ENCODE results near the gene HAPSTR1. TPM values are rescaled to one million over a fixed set of nuclear protein-coding genes. Genes with fewer than 3 reads are reported as not detected.

HAPSTR1 gene
- total and polyA plus RNA-seq, 2 of the 4 experiments (the other 2 are of a cell fraction), result 22.2 to 56.5 TPM

DNA sequence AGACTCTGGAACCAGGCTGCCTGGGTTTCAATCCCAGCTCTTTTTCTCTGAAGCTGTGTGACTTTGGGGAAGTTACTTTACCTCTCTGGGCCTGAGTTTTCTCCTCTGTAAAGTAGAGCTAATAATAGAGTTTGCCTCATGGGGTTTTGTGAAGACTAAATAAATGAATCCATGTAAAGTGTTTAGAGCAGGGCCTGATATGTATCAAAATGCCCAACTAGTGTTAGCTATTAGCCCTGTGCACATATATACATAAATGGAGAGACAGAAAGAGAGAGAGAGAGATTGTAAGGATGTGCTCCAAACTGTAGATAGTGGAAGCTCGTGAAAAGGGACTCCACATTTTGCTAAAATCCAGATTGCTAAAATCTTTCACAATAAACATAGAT lies 44.8 kb upstream of the HAPSTR1 start:
- Histone ChIP-seq H3K9ac (ENCODE audit: low read depth, low read length) (no peak overlapping the region), H2BK15ac (ENCODE audit: low read depth, low read length) (peak overlapping the region; percentile 63; the same call in 1 of the 3 replicates), H2BK20ac (ENCODE audit: low read depth, low read length) (no peak overlapping the region), H3K36me3 (ENCODE audit: control insufficient read depth, insufficient read depth, low read length) (no peaks in the 10 kb centered on the region), H2BK120ac (ENCODE audit: low read depth, low read length) (no peak overlapping the region), H2AFZ (replicated peaks; ENCODE audit: low read length, poor library complexity) (no peak overlapping the region), H4K91ac (ENCODE audit: insufficient read depth, low read depth, low read length) (no peak overlapping the region), H2AK5ac (ENCODE audit: low read depth, low read length) (no peak overlapping the region), H4K8ac (ENCODE audit: low read depth in 2 of 2, low read length in 2 of 2) (no peak overlapping the region), H2AK9ac (replicated peaks; ENCODE audit: low read depth, low read length, poor library complexity) (no peak overlapping the region), H3K9me1 (ENCODE audit: insufficient read depth, low read length) (peaks cover 14% of the 10 kb centered on the region), H2BK5ac (ENCODE audit: low read depth, low read length, poor library complexity, severe bottlenecking) (no peak overlapping the region), H4K20me1 (ENCODE audit: insufficient read depth, low read length) (peaks cover 4% of the 10 kb centered on the region; the same call in 1 of the 2 replicates), H3K4ac (ENCODE audit: low read depth, low read length) (no peak overlapping the region), H3K4me3 (ENCODE audit: insufficient read depth, low read depth, low read length) (no peak overlapping the region), H3K56ac (ENCODE audit: extremely low read depth, insufficient read depth, low read length) (no peak overlapping the region), H3K4me2 (ENCODE audit: low read depth, low read length) (no peak overlapping the region), H3K14ac (replicated peaks; ENCODE audit: low read depth, low read length) (no peak overlapping the region), H3K27me3 (ENCODE audit: control insufficient read depth, insufficient read depth, low read length) (no peaks in the 10 kb centered on the region), H3K27ac (ENCODE audit: insufficient read depth, low read length) (no peak overlapping the region), H3K79me1 (ENCODE audit: low read depth in 1 of 2, low read length in 2 of 2) (peaks cover 0 to 20% of the 10 kb centered on the region in 2 experiments; a peak in 2 of 4 replicates), H3K18ac (ENCODE audit: low read depth, low read length) (no peak overlapping the region), H4K5ac (ENCODE audit: low read depth, low read length) (no peak overlapping the region), H3K9me3 (ENCODE audit: control insufficient read depth, insufficient read depth, low read length) (no peaks in the 10 kb centered on the region), H3K23ac (ENCODE audit: low read depth, low read length) (no peak overlapping the region), H3K4me1 (ENCODE audit: control insufficient read depth, insufficient read depth, low read length) (peaks cover 16% of the 10 kb centered on the region)
- in situ Hi-C loops (cut with MboI; ENCODE audit: low sequenced_read_pairs), result loop anchor here (5.0 kb wide), 1 partner anchor 56 kb away; no protein-coding TSS in a partner anchor
- dilution Hi-C loops (cut with HindIII; ENCODE audit: low sequenced_read_pairs, unreplicated experiment), result no loop called here
- WGBS, 2 experiments (ENCODE audit: extremely low coverage in 2 of 2, insufficient read length in 1 of 2), result no CpG with 5 or more reads among the region's 1 CpG
- no TSS peak for BruUV-seq (replicated peaks)
- TF ChIP-seq, protein P1, sequence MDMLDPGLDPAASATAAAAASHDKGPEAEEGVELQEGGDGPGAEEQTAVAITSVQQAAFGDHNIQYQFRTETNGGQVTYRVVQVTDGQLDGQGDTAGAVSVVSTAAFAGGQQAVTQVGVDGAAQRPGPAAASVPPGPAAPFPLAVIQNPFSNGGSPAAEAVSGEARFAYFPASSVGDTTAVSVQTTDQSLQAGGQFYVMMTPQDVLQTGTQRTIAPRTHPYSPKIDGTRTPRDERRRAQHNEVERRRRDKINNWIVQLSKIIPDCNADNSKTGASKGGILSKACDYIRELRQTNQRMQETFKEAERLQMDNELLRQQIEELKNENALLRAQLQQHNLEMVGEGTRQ (IDR thresholded peaks at IDR 0.05; ENCODE audit: low read depth, low read length), result no peak
- TF ChIP-seq NFE2L2 (IDR thresholded peaks at IDR 0.05; ENCODE audit: low read depth, low read length), result no peak
- TF ChIP-seq FOS (IDR thresholded peaks at IDR 0.05; ENCODE audit: low read depth, low read length), result no peak
- no peak for TF ChIP-seq CEBPB (IDR thresholded peaks at IDR 0.05; ENCODE audit: low read depth, low read length)
- no peak for TF ChIP-seq SMC3 (IDR thresholded peaks at IDR 0.05; ENCODE audit: low read depth, low read length)
- no peak for TF ChIP-seq CHD1 (IDR thresholded peaks at IDR 0.05; ENCODE audit: low read depth, low read length)
- no peak for TF ChIP-seq MAZ (IDR thresholded peaks at IDR 0.05; ENCODE audit: borderline replicate concordance, low read depth, low read length)
- no peak for TF ChIP-seq RCOR1 (IDR thresholded peaks at IDR 0.05; ENCODE audit: insufficient replicate concordance, low read length)
- ATAC-seq (ENCODE audit: low read depth) (no peak), DNase-seq (no peak)
- intact Hi-C loops (cut with micrococcal nuclease), result loop anchor here (5.0 kb wide), 1 partner anchor 84 kb away; the partner anchor contains the start of gene USP7
- ChIA-PET POLR2A (ENCODE audit: unreplicated experiment) (no interaction called here), CTCF (interaction anchor here (1.3 kb wide), 1 partner anchor 13 kb away, joined by 6 read pairs; no protein-coding TSS in a partner anchor)

All from IMR-90 (cell line).